Amygdala (tissue), 56 donors: ENCODE measurements around the gene ZRANB1.

Experiments used
- DNase-seq, 56 donors: peaks; one replicate each; lab custom pipeline; 2025; lab: John Stamatoyannopoulos, UW

Gene ZRANB1

DNA sequence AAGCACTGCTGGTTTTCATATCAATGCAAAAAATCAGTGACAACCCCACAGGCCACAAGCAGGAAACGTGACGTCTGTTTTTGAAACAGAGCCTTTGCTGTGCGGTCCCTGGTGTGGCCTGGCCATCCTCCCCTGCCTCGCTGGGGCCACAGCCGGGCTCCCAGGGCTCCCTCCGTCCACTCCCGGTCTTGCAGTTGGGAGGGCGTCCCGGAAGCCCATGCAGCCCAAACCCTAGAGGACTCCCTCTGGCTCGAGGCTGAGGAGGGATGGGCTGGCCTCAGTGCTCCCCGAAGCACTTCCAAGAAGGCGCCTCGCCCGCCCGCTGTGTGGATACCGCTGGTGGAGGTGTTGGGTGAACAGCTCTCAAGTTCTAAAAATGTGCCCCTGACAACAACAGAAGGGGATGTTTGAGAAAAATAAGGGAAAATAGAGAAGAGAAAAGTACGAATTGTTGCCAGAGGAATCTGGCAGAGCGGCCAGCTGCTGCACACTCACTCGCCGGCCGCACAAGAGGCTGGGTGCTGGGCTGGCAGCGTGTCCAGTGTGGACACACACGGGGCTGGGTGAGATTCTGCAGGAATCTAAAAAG is 73.5 kb downstream of the ZRANB1 start:
- DNase-seq, result peak in 16 of 56 donors; percentile 23 to 57 (median 34)

DNA sequence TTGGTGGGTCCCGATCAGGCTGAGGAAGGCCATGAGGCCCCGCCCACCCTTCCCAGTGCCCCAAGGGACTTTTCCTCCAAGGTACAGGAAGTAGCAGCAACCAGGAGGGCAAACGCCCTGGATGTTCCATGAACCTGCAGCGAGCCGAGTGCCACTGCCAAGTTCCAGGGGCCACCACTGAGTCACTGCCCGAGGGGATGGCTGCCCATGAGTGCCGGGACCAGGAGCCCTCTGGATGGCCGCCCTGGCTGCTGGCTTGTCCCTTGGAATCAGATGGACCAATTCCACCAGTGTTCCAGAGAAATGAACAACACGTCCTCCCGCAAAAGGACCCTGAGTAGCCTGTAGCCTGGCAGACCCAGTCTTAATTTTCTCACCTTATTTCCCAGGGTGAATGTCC is 74.2 kb downstream of the ZRANB1 start:
- DNase-seq, result peak in 30 of 56 donors; percentile 24 to 77 (median 50)

DNA sequence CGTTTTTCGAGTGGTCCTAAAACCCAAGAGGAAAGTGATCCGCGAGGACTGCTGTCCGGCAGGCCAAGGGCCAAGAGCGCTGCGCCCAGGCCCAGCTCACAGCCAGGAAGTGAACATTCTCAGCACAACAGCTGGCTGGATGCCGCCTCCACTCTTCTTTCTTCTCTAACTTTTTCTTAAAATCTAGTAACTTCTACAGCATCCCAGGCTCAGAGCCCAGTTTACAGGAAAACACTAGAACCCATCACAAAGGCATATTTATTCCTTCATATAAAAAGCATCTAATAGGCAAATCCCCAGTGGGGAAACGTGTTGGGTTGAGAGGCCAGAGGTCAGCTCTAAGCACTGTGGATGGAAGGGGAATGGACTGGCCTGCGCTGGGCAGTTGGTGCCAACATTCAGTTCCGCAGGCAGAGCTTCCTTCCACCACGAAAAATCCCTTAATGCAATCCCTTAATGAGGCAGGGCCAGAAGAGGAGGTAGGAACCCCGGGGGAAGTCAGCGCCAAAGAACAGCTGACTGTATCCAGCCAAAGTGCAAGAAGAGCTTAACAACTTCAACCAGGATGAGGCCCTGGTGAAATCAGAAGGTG is 74.8 kb downstream of the ZRANB1 start:
- peak in 20 of 56 donors; percentile 22 to 76 (median 50) for DNase-seq

DNA sequence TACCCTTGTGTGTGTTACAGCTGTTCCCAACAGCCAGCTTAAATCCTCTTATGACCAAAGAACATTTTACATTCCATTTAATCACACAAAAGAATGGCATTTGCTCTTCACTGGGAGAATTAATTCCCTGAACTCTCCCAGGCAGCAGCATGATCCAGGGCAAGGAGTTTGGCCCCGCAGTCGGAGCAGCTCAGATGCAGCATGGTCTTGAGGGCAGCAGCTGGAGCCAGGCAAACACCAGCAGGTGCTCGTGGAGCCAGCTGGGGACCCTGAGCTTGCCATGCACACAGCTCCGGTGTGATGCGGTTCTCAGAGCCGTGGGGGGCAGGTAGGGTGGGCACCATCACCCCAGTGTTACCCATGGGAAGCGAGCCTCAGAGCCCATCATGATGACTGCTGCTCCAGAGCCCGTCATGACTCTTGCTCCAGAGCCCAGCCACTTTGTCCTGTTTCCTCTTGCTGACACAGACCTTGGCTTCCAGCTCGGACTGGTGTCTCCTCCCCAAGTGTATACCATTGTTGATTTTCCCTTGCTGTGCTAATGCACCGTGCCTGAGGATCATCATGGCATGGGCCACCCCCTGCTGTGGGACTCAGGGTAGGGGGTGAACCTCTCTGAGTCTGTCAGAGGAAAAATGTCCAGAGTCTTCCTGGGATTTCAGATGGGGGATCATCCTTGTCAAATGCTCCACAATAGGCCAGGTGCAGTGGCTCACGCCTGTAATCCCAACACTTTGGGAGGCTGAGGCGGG is 75.8 kb downstream of the ZRANB1 start:
- DNase-seq, result no peak

DNA sequence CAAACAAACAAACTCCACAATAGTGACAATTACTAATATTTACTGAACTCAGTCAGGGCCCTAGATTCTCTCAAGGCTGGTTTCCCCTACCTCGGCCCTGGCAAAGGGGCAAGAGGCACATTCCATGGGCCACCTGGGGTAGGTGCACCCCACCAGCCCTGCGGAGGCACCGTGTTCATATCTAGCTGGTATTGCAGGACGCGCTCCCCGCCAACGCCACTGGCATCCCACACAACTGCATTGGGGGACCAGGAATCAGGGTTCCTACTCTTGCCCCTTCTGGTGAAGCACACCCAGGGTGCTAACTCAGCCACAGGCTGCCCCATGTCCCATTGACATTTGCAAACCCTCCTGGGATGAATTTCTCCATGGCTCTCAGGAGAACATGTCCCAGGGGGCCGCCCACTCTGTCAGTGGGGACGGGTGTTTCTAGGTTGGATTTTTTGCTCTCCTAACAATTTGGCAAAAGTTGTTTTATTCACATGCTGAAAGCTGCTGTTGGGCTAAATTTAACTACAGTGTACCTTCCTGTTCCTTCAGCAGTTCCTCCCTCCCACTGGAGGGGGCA is 76.7 kb downstream of the ZRANB1 start:
- no peak for DNase-seq

DNA sequence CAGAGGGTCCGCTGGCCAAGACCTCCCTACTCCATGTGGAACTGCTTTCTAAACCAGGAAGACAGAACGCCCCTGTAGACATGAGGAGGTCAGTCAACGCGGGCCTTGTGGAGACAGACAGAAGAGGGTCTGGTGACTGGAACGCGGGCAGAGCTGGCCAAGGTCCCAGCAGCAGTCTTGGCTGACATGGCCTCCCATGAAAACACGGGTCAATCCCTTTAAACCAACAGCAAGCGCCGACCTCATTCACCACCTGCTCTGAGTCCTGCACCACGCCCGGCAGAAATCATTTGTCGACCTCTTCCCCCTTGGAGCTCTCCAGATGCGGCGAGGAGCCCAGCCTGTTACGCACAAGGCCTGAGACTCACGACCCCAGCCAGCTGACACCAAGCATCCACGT is 78.5 kb downstream of the ZRANB1 start:
- no peak for DNase-seq

DNA sequence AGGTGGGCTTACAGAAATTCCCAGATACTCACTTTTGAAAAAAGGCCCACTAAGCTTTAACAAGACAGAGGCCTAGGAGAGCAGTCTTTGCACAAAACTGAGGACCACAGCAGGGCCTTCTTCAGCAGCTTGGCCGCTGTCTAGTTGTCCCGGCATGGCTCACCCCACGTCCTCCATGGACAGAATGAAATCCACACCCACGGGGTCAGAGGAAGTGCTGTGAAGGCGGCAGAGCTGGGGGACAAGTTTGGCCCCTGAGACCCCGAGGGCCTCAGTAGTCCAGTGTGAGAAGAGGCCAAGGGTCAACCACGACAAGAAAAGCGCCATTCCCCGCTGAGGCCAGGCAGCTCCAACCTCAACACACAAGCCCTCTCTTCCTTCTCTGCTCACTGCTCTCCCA is 78.9 kb downstream of the ZRANB1 start:
- DNase-seq, result no peak

DNA sequence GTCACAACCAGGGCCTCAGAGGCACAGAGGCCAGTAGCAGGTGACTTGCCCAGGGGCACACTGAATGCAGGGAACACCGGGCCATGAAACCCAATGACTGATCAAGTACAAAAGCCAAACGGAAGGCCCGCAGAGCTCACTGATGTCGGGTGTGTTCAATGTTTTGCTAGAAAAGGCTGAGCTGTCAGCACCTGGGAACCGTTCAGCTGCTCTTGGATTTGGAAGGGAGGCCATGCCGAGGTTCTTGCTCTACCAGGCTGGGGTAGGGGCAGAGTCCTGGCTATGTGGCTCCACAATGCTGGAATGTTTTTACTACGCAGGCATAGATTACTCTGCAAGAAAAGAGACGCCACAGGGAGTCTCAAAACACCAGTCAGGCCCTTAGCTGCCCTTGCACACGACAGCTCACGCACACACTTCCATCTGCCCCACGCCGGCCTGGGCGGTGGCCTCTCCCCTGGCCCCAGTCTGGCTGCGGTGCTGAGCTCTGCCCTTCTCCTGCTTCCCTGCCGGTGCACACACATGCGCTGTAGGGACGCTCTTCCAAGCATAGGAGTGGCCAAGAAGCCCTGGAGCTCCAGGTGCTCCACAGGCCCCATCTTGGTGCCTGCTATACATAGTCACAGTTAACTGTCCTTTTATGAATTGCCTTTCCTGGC is 79.9 kb downstream of the ZRANB1 start:
- no peak for DNase-seq

DNA sequence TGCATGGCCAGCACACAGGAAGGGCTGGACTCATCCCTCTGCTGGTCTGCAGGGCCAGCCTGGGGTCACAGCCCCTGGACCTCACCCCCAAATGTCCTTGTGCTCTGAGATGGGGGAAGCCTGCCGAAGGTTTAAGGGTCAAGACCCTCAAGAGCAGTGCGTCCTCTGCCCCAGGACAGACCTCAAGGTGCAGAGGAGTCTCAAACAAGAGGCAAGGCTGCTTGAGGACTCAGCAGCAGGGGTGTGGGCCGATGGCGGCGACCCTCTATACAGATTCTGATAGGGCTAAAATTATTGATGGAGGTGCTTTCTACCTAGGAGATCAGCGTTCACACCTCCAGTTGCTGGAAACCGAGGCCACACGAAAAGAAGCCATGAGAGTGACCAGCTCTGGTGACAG is 80.7 kb downstream of the ZRANB1 start:
- no peak for DNase-seq

DNA sequence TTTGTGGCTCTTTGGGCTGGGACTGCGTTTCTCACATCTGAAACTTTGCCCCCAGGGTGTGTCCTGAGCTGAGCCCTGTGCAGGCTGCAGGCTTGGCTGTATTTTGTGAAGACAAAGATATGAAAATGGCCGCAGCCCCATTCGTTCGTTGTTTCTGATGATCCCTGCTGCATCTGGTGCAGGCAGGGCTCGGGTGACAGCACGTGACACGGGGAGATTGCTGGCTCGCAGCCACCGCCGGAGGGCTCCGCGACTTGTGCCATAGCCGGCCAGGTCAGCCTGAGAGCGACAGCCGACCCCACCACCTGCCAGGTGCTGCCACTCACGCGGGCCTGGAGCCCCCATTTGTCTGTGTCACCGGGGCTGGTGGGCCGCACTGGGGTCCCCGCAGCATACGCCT is 81.3 kb downstream of the ZRANB1 start:
- peak in 14 of 56 donors; percentile 17 to 61 (median 33) for DNase-seq

DNA sequence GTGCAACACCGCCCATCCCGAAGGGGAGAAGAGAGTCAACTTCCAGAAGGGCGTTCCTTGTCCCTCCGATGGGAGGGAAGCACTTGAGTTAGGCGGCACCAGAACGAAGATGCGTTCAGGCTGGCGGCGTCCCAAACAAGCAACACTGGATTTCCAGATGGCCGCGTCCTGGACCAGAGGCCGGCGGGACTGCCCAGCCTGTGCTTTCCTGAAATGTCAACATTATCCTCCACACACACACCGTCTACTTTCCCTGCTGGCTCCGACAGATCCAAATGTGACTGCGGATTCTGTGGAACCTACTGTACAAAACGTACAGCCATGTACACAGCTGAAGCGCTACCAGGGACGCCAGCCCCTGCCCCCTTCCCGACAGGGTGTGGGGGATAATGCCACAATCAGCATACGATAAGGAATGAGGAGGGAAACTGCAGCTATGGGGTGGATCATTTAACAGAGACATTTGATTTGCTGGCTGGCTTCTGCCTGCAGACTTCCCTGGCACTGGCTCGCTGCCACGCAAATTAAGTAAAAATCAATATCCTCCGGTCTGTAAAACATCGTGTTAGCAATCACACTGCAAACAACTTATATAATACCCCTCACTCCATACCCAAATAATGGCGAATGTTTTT is 82.1 kb downstream of the ZRANB1 start:
- peak in 28 of 56 donors; percentile 22 to 69 (median 38) for DNase-seq

DNA sequence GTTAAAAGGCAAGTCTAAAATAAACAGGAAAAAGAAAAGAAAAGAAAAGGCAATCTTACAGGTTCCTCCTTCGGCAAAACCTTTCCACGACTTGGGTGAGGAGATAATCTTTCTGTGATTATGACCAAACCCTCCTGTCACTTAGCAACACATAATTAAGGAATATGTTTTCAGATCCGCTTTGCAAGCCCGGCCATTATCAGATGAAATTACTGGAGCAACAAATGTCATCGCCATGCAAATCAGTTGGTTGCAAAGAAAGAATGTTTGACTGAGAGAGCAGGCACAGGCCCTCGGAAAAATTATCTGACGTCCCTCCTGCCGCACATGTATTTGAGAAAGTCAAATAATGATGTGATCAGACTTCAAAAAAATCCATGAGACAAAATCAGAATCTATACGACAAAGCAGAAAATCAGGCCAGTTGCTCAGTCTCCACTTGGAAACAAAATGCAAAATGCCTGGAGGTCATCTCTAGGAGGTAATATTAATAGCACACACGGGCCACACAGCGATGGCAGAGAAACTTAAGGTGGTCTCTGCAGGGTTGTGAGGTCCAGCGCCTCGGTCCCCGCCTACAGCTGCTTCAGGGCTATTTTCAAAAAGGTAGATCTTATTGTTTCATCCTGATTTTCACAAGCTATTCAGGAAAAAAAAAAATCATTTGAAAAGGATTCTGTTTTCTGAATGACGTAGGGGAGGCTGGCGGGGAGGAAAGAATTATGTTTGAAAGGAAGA is 82.7 kb downstream of the ZRANB1 start:
- DNase-seq, result peak in 2 of 56 donors; percentile 21 to 26

DNA sequence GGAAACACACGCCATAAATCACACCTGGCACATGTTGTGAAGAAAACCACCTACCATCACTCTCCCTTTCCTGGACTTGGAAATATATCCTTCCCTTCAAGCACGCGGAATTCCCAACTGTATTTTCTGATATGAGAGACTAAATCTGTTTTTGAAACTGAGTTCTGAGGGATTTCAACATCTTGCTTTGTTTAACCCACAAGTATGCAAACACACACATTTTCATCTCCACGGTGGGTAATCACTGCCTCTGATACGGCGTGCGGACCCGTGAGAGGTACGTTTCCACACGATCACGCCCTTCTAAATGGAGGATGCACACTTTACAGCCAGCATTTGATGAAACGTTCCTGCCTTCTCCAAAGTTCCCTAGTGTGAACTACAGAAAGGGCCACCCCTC is 83.4 kb downstream of the ZRANB1 start:
- DNase-seq, result no peak

DNA sequence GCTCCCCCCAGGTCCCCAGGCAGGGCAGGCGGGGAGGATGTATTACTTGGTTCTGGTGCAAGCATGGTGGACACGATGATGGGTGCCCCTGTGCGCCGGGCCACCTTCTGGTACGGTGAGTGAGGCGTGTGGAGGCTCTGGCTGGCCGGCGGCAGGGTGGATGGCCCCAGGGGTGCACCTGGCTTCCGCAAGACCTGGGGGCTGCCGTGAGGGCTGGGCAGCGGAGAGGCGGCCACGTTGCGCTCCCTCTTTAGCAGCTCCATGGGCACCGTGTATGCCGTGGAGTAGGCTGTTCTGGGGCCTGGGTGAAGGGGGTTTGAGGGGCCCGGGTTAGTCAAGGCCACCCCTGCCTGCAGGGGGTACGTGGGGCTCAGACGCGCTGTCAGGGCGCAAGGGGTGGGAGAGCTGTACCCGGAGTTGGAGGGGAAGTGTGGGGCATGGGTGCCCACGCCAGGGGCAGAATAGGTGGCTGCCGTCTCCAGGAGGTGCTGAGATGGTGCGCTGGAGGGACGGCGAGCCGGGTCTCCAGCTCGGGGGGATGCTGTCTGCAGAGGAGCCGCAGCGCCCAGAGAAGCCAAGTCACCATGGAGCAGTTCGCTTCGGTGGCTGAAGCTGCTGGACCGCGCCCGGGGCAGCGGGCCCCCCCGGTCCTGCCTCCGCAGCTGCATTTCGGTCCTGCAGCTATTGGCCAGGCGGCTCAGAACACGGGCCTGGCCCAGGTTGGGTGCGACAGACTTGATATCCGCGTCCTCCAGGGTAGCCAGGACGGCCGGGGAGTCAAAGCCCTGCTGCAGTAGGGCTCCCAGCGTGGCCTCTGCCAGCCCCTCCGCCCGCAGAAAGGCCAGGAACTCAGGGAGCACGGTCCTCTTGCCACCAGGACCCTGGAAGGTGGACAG is 84.4 kb downstream of the ZRANB1 start:
- DNase-seq, result no peak

DNA sequence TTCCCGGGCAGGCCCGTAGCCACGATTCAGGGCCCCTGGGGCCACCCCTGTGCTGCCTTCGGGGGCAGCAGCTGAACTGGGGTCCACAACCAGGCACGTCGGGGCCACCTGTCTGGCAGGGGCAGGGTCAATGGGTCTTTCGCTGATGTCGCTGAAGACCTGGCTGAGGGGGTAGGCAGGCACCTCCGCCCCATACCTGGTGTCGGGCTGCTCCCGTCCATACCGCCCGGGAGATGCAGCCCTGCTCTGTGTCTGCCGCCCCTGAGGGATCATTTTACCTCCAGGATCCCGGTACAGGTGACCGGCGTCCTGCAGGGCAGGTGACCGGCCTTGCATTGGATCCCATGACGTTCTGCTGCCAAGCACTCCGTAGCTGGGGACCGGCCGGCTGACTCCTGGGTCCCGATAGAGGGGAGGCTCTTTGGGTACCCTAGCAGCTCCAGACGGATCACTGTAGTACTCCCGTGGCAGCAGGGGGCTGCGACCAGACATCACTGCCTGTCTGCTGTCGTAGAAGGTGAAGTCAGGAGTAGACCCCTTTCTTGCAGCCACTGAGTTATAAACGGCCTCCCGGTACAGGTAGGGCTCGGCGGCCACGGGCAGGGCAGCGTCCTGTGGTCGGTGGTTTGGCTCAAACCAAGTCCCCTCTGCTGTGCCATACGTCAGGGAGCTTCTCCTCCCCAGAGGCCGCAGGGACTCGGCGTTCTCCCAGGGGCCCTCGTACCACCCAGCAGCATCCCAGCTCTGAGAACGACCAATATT is 85.2 kb downstream of the ZRANB1 start:
- DNase-seq, result no peak

DNA sequence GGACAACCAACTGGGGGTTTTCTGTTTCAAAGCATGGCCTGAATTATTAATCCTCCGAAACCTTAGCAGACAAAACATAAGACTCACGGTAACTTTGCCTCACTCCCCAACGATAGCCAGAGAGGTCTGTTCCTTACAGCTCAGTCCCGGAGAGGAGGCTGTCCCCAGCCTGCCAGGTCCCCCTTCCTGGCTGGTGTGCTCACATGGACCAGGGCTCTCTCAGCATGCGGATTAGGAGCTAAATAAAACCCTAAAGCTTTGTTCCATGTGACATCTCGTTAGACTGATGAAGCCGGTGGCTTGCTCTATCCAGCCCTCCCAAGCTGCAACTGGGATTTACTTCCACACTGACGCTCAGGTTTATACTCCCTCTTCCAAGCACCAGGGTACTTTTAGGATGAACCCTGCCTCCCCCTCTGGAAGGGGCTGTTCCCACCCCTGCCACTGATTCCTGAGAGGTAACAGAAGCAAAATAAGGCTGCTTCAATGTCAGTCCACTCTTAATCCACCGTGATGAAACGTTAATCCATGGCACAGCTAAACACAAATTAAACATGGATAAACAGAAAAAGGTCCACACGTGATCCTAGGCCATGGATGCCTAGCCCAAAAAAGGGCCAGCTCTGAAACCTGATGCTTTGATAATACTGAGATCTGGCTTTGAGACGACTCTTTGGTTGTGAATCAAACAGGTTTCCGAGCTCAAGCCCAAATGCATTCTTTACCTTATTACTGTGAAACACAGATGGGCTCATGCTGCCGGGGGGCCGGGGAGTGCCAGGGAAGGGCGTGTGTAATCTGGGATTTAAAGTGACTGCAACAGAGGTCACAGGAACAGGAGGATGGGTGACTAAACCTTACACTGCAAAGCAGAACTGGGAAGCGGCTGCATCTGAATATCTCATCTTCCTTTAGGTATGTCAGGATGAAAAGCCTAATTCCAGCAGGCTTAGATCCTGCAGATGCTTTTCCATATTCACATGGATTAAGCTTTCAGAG is 86.2 kb downstream of the ZRANB1 start:
- peak in 4 of 56 donors; percentile 11 to 37 (median 28) for DNase-seq
